Measurements from ENCODE around the gene STX18. TPM values are rescaled to one million over a fixed set of nuclear protein-coding genes. Genes with fewer than 3 reads are reported as not detected.
"Not testable (repeated sequence)": the region's sequence is repeated elsewhere in the genome, so short reads cannot be mapped to it uniquely, and the experiment has no call there.

STX18 gene
- total RNA-seq, 1 donor from 2014 or later: 24.0 TPM

- peaks cover 9% of the 10 kb centered on the region for H3K4me1 Mint-ChIP-seq (ENCODE audit: unreplicated experiment)
- DNase-seq (ENCODE audit: low spot score): no peak
Measured at GRCh38 chr4:4507403-4507802, 34.4 kb downstream of the STX18 start.

DNA sequence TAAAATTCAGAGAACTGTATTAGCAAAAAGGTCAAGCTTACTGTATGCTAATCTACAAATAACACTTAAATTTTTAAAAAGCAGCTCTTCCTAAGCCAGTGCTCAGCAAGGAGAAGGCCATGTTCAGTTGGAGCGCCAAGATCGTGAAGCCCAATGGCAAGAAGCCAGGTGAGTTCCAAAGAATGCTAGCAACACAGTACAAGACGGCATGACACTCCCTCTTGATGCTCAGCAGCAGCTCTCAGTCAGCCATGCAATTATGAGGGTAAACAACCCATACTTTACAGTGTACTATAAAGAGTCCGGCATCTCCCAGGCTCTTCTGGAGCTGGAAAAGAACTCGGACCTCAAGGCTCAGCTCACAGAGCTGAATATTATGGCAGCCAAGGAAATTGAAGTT is 34.9 kb downstream of the STX18 start:
- H3K4me3 Mint-ChIP-seq (ENCODE audit: unreplicated experiment): no peak overlapping the region
- no peaks in the 10 kb centered on the region for H3K9me3 Mint-ChIP-seq (ENCODE audit: unreplicated experiment)
- H3K4me1 Mint-ChIP-seq (ENCODE audit: unreplicated experiment): peaks cover 7% of the 10 kb centered on the region
- H3K27me3 Mint-ChIP-seq (ENCODE audit: unreplicated experiment): peaks cover 2% of the 10 kb centered on the region
- H3K36me3 Mint-ChIP-seq (ENCODE audit: low read depth, unreplicated experiment): no peaks in the 10 kb centered on the region
- no peak overlapping the region for H3K27ac Mint-ChIP-seq (ENCODE audit: unreplicated experiment)
- DNase-seq (ENCODE audit: low spot score): no peak
- TF ChIP-seq CTCF (IDR thresholded peaks at IDR 0.05; ENCODE audit: unreplicated experiment): no peak

More at GRCh38 chr4:4507403-4507802, 34.4 kb downstream of the STX18 start:
- TF ChIP-seq CTCF (IDR thresholded peaks at IDR 0.05; ENCODE audit: unreplicated experiment): no peak
- Mint-ChIP-seq H3K36me3 (ENCODE audit: low read depth, unreplicated experiment) (no peaks in the 10 kb centered on the region), H3K27ac (ENCODE audit: unreplicated experiment) (no peak overlapping the region), H3K27me3 (ENCODE audit: unreplicated experiment) (peaks cover 2% of the 10 kb centered on the region), H3K9me3 (ENCODE audit: unreplicated experiment) (no peaks in the 10 kb centered on the region), H3K4me3 (ENCODE audit: unreplicated experiment) (no peak overlapping the region)

GRCh38 chr4:4505211-4505610 is 36.6 kb downstream of the STX18 start:
- not testable (repeated sequence) for H3K4me1 Mint-ChIP-seq (ENCODE audit: unreplicated experiment); H3K27me3 Mint-ChIP-seq (ENCODE audit: unreplicated experiment); H3K4me3 Mint-ChIP-seq (ENCODE audit: unreplicated experiment); DNase-seq (ENCODE audit: low spot score); H3K9me3 Mint-ChIP-seq (ENCODE audit: unreplicated experiment); H3K36me3 Mint-ChIP-seq (ENCODE audit: low read depth, unreplicated experiment); H3K27ac Mint-ChIP-seq (ENCODE audit: unreplicated experiment)

- H3K27me3 Mint-ChIP-seq (ENCODE audit: unreplicated experiment): no peaks in the 10 kb centered on the region
- TF ChIP-seq CTCF (IDR thresholded peaks at IDR 0.05; ENCODE audit: unreplicated experiment): no peak
Measured at GRCh38 chr4:4504783-4505182, 37.1 kb downstream of the STX18 start.

GRCh38 chr4:4502694-4503311 is 39.0 kb downstream of the STX18 start:
- Mint-ChIP-seq H3K36me3 (ENCODE audit: low read depth, unreplicated experiment) (no peaks in the 10 kb centered on the region), H3K27me3 (ENCODE audit: unreplicated experiment) (no peaks in the 10 kb centered on the region), H3K4me3 (ENCODE audit: unreplicated experiment) (no peak overlapping the region), H3K9me3 (ENCODE audit: unreplicated experiment) (no peaks in the 10 kb centered on the region), H3K4me1 (ENCODE audit: unreplicated experiment) (peaks cover 7% of the 10 kb centered on the region), H3K27ac (ENCODE audit: unreplicated experiment) (no peak overlapping the region)
- DNase-seq (ENCODE audit: low spot score): no peak
- TF ChIP-seq CTCF (IDR thresholded peaks at IDR 0.05; ENCODE audit: unreplicated experiment): no peak

More at GRCh38 chr4:4504783-4505182, 37.1 kb downstream of the STX18 start:
- H3K27ac Mint-ChIP-seq (ENCODE audit: unreplicated experiment): no peak overlapping the region
- no peak for DNase-seq (ENCODE audit: low spot score)
- H3K4me3 Mint-ChIP-seq (ENCODE audit: unreplicated experiment): no peak overlapping the region
- H3K9me3 Mint-ChIP-seq (ENCODE audit: unreplicated experiment): no peaks in the 10 kb centered on the region
- no peaks in the 10 kb centered on the region for H3K36me3 Mint-ChIP-seq (ENCODE audit: low read depth, unreplicated experiment)
- H3K4me1 Mint-ChIP-seq (ENCODE audit: unreplicated experiment): peaks cover 7% of the 10 kb centered on the region

Data from endothelial cell (in vitro differentiated cells).